Cardiac fibroblast (primary cell): ENCODE measurements around the gene CFAP61.
"Not testable (repeated sequence)": the region's sequence is repeated elsewhere in the genome, so short reads cannot be mapped to it uniquely, and the experiment has no call there.

Experiments
- DNase-seq, 2 donors: peaks; one replicate each; pipeline versions ENCODE4 v3.0.0 to v3.0.0-alpha.2; 2010; ENCODE audit warnings: low read depth in 2 of 2
- H3K4me3 ChIP-seq, 2 donors: replicated peaks in 1 of 2; 1 replicate in 1 of 2; 2 replicates in 1 of 2; pipeline ENCODE4 v1.5.1; 2011; ENCODE audit warnings: low read depth in 2 of 2, low read length in 2 of 2, mild to moderate bottlenecking in 2 of 2, moderate library complexity in 1 of 2
- CTCF ChIP-seq: IDR thresholded peaks from one replicate; pipeline ENCODE4 v1.5.1; 2011; ENCODE audit warnings: low read depth, mild to moderate bottlenecking, low read length, inconsistent platforms

The CFAP61 gene

GRCh38 chr20:20100881-20101280 lies 48.5 kb downstream of the CFAP61 start:
- DNase-seq = no peak
- no peak overlapping the region for H3K4me3 ChIP-seq
- TF ChIP-seq CTCF = no peak

- DNase-seq = no peak
- no peak for TF ChIP-seq CTCF
- H3K4me3 ChIP-seq = no peak overlapping the region
Measured at GRCh38 chr20:20102163-20102562, 49.8 kb downstream of the CFAP61 start.

GRCh38 chr20:20102716-20103258 lies 50.5 kb downstream of the CFAP61 start:
- H3K4me3 ChIP-seq = no peak overlapping the region
- DNase-seq = no peak
- TF ChIP-seq CTCF = no peak

GRCh38 chr20:20103486-20103885 lies 51.2 kb downstream of the CFAP61 start:
- no peak for DNase-seq
- no peak for TF ChIP-seq CTCF
- no peak overlapping the region for H3K4me3 ChIP-seq

GRCh38 chr20:20123187-20123586 lies 70.9 kb downstream of the CFAP61 start:
- DNase-seq, H3K4me3 ChIP-seq: not testable (repeated sequence)

GRCh38 chr20:20130399-20130798 lies 78.1 kb downstream of the CFAP61 start:
- TF ChIP-seq CTCF = no peak
- peak in 1 of 2 donors; percentile 17 for DNase-seq
- no peak overlapping the region for H3K4me3 ChIP-seq

- no peak for DNase-seq
- no peak overlapping the region for H3K4me3 ChIP-seq
- no peak for TF ChIP-seq CTCF
Measured at GRCh38 chr20:20134941-20135575, 82.7 kb downstream of the CFAP61 start.
